Thymus (tissue), 11 donors: ENCODE measurements around the gene FGF2. TPM values are rescaled to one million over a fixed set of nuclear protein-coding genes. Genes with fewer than 3 reads are reported as not detected.
"Not testable (repeated sequence)": the region's sequence is repeated elsewhere in the genome, so short reads cannot be mapped to it uniquely, and the experiment has no call there.

Source experiments
- DNase-seq, 9 donors: peaks; one replicate each; pipeline ENCODE4 v3.0.0-alpha.2; 2013; ENCODE audit warnings: low spot score in 9 of 9, low read depth in 6 of 9, missing footprints in 1 of 9
- H3K27ac ChIP-seq, 2 donors: one replicate each; pipeline ENCODE4 v1.5.1; 2013; ENCODE audit warnings: control low read depth in 1 of 2, low read depth in 1 of 2, low read length in 1 of 2, mild to moderate bottlenecking in 1 of 2, moderate library complexity in 1 of 2
- H3K27me3 ChIP-seq, 2 donors: one replicate each; pipeline ENCODE4 v1.5.1; 2013; ENCODE audit warnings: low read length in 1 of 2; ENCODE audit not compliant: control insufficient read depth in 2 of 2, insufficient read depth in 1 of 2
- H3K36me3 ChIP-seq, 2 donors: one replicate each; pipeline ENCODE4 v1.5.1; 2013; ENCODE audit warnings: low read length in 1 of 2, mild to moderate bottlenecking in 1 of 2, moderate library complexity in 1 of 2; ENCODE audit not compliant: control insufficient read depth in 2 of 2, insufficient read depth in 2 of 2
- H3K4me1 ChIP-seq, 2 donors: one replicate each; pipeline ENCODE4 v1.5.1; 2013; ENCODE audit warnings: low read length in 2 of 2; ENCODE audit not compliant: control insufficient read depth in 2 of 2, insufficient read depth in 2 of 2
- H3K4me3 ChIP-seq, 2 donors: one replicate each; pipeline ENCODE4 v1.5.1; 2013; ENCODE audit warnings: low read length in 2 of 2, control low read depth in 1 of 2, mild to moderate bottlenecking in 1 of 2
- H3K9me3 ChIP-seq, 2 donors: one replicate each; pipeline ENCODE4 v1.5.1; 2013; ENCODE audit warnings: low read length in 1 of 2, mild to moderate bottlenecking in 1 of 2; ENCODE audit not compliant: control insufficient read depth in 2 of 2, insufficient read depth in 1 of 2
- WGBS: extraction: QIAGEN DNeasy Blood & Tissue Kit; methylation state at CpG from one replicate; pipeline ENCODE4 v1.1.7; 2013; 5-methylcytosine and 5-hydroxymethylcytosine counted together
- polyA plus RNA-seq: library from polyadenylated mRNA; stranded (reverse); fragments of 200-250 nt; gene quantifications from one replicate; pipeline ENCODE4 v1.2.3, GENCODE V29; 2013
- total RNA-seq: library from RNA; stranded (reverse); fragments of 120-200 nt; gene quantifications from one replicate; pipeline ENCODE4 v1.2.4, GENCODE V29; 2013
- donor health status: healthy.

Gene FGF2
- total and polyA plus RNA-seq, 2 donors, result 2.0 to 3.7 TPM

GRCh38 chr4:122863639-122864038, 37.0 kb downstream of the FGF2 start:
- Histone ChIP-seq H3K27ac (no peak overlapping the region), H3K36me3 (no peaks in the 10 kb centered on the region), H3K9me3 (no peaks in the 10 kb centered on the region), H3K4me1 (no peaks in the 10 kb centered on the region), H3K4me3 (no peak overlapping the region), H3K27me3 (no peaks in the 10 kb centered on the region)
- 94% methylated on average over 1 of the region's 1 CpG for WGBS
- no peak for DNase-seq

GRCh38 chr4:122865425-122865824, 38.8 kb downstream of the FGF2 start:
- 94% methylated on average over 4 of the region's 4 CpGs for WGBS
- DNase-seq, result no peak
- Histone ChIP-seq H3K4me1 (no peaks in the 10 kb centered on the region), H3K36me3 (no peaks in the 10 kb centered on the region), H3K9me3 (no peaks in the 10 kb centered on the region), H3K4me3 (no peak overlapping the region), H3K27me3 (no peaks in the 10 kb centered on the region), H3K27ac (no peak overlapping the region)

DNA sequence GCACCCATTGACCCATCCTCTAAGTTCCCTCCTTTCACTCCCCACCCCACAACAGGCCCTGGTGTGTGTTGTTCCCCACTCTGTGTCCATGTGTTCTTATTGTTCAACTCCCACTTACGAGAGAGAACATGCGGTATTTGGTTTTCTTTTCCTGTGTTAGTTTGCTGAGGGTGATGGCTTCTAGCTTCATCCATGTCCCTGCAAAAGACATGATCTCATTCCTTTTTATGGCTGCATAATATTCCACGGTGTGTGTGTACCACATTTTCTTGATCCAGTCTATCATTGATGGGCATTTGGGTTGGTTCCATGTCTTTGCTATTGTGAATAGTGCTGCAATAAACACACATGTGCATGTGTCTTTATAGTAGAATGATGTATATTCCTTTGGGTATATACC, 41.6 kb downstream of the FGF2 start:
- not testable (repeated sequence) for H3K9me3 ChIP-seq, H3K4me1 ChIP-seq, H3K27ac ChIP-seq, H3K36me3 ChIP-seq, H3K4me3 ChIP-seq, H3K27me3 ChIP-seq, DNase-seq
- WGBS, result 98% methylated on average over 3 of the region's 3 CpGs

DNA sequence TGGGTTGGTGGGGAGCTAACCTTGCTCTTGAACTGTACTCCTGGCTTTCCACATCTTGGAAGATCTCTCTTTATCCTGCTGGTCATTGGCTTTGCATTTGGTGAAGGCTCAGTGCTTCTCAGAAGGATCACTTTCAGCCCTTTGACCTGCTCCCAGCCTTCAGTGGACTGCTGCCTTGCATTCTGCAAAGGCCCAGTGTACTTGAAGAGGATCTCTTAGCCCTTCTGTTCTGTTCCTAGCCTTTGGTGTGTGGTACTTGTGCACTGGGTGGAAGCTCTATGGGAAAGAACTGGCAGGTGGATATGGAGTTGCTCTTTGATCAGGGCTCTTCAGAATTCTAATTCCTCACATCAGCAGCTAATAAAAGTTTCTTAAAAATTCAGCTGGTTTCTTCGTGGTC, 46.5 kb downstream of the FGF2 start:
- 90% methylated on average over 1 of the region's 1 CpG for WGBS

DNA sequence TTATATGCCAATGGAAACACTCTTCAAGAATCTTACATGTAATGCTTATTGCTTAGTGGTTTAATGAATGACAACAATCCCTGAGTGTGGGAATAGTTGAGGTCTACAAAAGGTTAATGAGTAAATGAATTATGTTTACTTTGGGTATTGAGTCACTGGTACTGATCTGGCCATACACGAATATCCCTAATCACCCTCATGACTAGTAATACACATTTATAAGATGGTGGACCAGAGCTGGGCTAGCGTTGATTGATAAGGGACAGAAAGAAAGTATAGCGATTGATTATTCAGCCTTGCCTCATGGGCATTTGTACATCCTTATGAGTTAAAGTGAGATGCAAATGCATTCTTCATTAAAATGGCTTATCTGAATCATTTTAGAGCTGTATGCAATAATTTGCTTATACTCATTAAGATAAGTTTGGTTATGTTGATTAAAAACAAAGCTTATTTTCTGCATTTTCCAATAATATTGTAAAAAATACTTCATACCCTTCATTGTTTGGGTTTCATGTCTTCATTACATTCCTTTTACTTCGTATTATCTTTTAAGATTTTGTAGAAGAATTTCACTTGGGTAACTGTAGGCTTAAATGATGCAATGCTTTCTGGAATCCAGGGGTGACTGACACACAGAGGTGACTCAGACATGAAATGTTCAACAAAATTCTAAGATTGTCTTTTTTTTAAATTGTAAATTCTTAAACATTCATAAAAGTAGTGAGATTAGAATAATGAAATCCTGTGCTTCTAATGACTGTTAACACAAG, 47.4 kb downstream of the FGF2 start:
- Histone ChIP-seq H3K4me1 (no peaks in the 10 kb centered on the region), H3K9me3 (no peaks in the 10 kb centered on the region), H3K27me3 (no peaks in the 10 kb centered on the region), H3K4me3 (no peak overlapping the region), H3K36me3 (no peaks in the 10 kb centered on the region), H3K27ac (no peak overlapping the region)
- no peak for DNase-seq
- WGBS, result 97% methylated on average over 4 of the region's 4 CpGs

More for the DNA sequence above, 46.5 kb downstream of the FGF2 start:
- no peaks in the 10 kb centered on the region for H3K27me3 ChIP-seq
- no peaks in the 10 kb centered on the region for H3K9me3 ChIP-seq
- no peak for DNase-seq
- no peaks in the 10 kb centered on the region for H3K4me1 ChIP-seq
- H3K4me3 ChIP-seq, result no peak overlapping the region
- no peak overlapping the region for H3K27ac ChIP-seq
- H3K36me3 ChIP-seq, result no peaks in the 10 kb centered on the region

DNA sequence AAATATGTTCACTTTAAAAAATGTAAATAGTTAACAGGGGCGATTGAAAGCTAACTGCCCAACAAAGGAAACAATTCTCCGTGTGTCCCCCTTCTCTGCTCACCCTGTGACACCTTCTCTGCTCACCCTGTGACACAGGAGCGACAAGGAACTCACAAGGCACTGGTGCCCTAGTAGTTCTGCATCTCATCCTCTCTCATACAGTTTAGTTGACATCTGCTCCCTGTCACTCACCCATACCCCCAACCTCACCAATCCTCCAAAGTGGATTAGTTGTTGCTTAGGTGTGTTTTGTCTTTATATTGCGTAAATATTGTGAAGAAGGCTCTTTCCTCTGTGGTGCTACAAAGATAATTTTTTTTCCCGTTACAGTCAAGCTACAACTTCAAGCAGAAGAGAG, 49.3 kb downstream of the FGF2 start:
- no peak for DNase-seq
- 94% methylated on average over 5 of the region's 5 CpGs for WGBS
- Histone ChIP-seq H3K27ac (no peak overlapping the region), H3K27me3 (no peaks in the 10 kb centered on the region), H3K4me3 (no peak overlapping the region), H3K9me3 (peaks cover 0 to 6% of the 10 kb centered on the region in 2 donors), H3K4me1 (no peaks in the 10 kb centered on the region), H3K36me3 (no peaks in the 10 kb centered on the region)

DNA sequence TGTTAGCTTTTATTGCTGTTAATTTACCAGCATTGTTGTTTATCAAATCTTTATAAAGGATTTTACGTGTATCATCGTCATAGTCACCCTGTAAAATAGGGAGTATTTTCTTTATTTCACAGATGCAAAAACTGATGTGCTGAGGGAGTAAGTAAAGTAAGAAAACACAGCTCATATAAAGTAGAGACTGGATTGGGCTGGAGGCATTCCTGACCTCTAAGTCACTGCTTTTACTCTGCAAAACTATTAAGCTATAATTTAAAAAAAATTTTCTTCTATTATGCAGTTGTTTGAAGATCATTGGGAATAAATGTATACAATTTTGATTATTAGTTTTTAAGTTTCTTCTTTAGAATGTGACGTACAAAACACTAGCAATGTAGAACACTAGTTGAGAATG, 49.8 kb downstream of the FGF2 start:
- Histone ChIP-seq H3K4me1 (no peaks in the 10 kb centered on the region), H3K27me3 (no peaks in the 10 kb centered on the region), H3K9me3 (peaks cover 0 to 7% of the 10 kb centered on the region in 2 donors), H3K27ac (no peak overlapping the region), H3K4me3 (no peak overlapping the region), H3K36me3 (no peaks in the 10 kb centered on the region)
- WGBS, result 99% methylated on average over 3 of the region's 3 CpGs
- no peak for DNase-seq

DNA sequence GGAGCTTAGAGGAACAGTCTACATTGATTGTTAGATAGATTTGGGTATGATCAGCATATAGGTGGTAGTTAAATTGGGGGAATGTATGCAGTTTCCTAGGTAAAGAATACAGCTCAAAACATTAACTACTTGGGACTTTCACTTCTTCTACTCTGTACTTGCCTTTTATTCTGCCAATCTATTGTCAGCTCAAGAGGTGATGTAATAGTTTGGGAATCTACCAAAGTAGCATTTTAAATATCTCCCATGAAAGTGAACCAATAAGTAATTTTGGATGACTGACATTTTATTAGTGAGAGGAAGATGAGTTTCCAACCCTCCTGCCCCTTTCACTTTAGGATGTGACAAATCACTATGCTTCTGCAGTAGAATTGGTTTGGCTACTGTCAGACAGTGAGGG, 52.4 kb downstream of the FGF2 start:
- H3K4me3 ChIP-seq, result no peak overlapping the region
- peaks cover 0 to 7% of the 10 kb centered on the region in 2 donors for H3K9me3 ChIP-seq
- H3K36me3 ChIP-seq, result no peaks in the 10 kb centered on the region
- DNase-seq, result no peak
- H3K27me3 ChIP-seq, result no peaks in the 10 kb centered on the region
- no peaks in the 10 kb centered on the region for H3K4me1 ChIP-seq
- no peak overlapping the region for H3K27ac ChIP-seq

- 98% methylated on average over 5 of the region's 5 CpGs for WGBS
Observed at GRCh38 chr4:122882857-122883735, 56.5 kb downstream of the FGF2 start.

More at GRCh38 chr4:122882857-122883735, 56.5 kb downstream of the FGF2 start:
- H3K4me3 ChIP-seq, result no peak overlapping the region
- H3K4me1 ChIP-seq, result no peaks in the 10 kb centered on the region
- H3K27ac ChIP-seq, result no peak overlapping the region
- H3K27me3 ChIP-seq, result no peaks in the 10 kb centered on the region
- H3K36me3 ChIP-seq, result no peaks in the 10 kb centered on the region
- peaks cover 0 to 7% of the 10 kb centered on the region in 2 donors for H3K9me3 ChIP-seq
- no peak for DNase-seq
